HCT116 (cell line): ENCODE results near the gene NHSL1. TPM values are rescaled to one million over a fixed set of nuclear protein-coding genes. Genes with fewer than 3 reads are reported as not detected.
A peak's percentile ranks its signal among the peaks of the same experiment; 100 is the strongest.

Source experiments
- ATAC-seq: fragments of 200-7000 bp; cut with Tn5 transposase; 2 replicates; pipeline ENCODE4 v1.9.1; 2020; ENCODE audit warnings: mild to moderate bottlenecking, moderate library complexity
- BruUV-seq: library from RNA; stranded (reverse); fragments of 400-500 nt; replicated peaks from 2 replicates; lab custom pipeline; 2021; lab: Mats Ljungman, UMichigan
- CTCF ChIA-PET: fragments of 300-600 bp; sonication (Branson Sonifier 250); formaldehyde crosslinking; loops from one replicate; lab custom pipeline; 2021; ENCODE audit warnings: antibody characterized with exemption; lab: Charles Lee
- POLR2A ChIA-PET: fragments of 300-600, 350-600 bp; sonication (Branson Sonifier 250); formaldehyde crosslinking; loops from one replicate; lab custom pipeline; 2021; ENCODE audit warnings: antibody characterized with exemption; lab: Charles Lee
- RAD21 ChIA-PET, 2 experiments: fragments of 300-600 bp; sonication (Branson Sonifier 250); formaldehyde crosslinking; loops; one replicate each; lab custom pipeline; 2023; ENCODE audit warnings: low total read pairs in 2 of 2; ENCODE audit not compliant: uncharacterized antibody in 2 of 2, unreplicated experiment in 2 of 2, low non-redundant PET in 1 of 2; lab: Charles Lee
- DNase-seq: peaks from one replicate; pipeline ENCODE4 v3.0.0-alpha.2; 2010; ENCODE audit warnings: low read depth, low spot score
- H2AFZ ChIP-seq: fragments of 200-600 bp; shearing (Covaris generic), sonication (generic); 2 replicates; pipeline ENCODE4 v1.6.1; 2017; ENCODE audit warnings: low read depth, mixed run types, mixed read lengths, antibody characterized with exemption, low read length; ENCODE audit not compliant: poor library complexity, severe bottlenecking
- H3K27ac ChIP-seq: 2 replicates; pipeline ENCODE4 v1.5.1; 2012; ENCODE audit warnings: low read depth, low read length
- H3K27me3 ChIP-seq: fragments of 200-600 bp; sonication (generic); 2 replicates; pipeline ENCODE4 v1.6.1; 2016; ENCODE audit warnings: mixed run types, low read length, mixed read lengths; ENCODE audit not compliant: insufficient read depth
- H3K36me3 ChIP-seq, 2 experiments: fragments of 200-500 bp in 1 of 2; fragments of 200-600 bp in 1 of 2; sonication (Bioruptor generic) in 1 of 2; sonication (generic) in 1 of 2; 2 replicates each; pipeline versions ENCODE4 v1.5.1 to v1.6.1; 2014 to 2016; ENCODE audit warnings: low read length in 2 of 2, inconsistent platforms in 1 of 2, mixed read lengths in 1 of 2, mixed run types in 1 of 2; ENCODE audit not compliant: insufficient read depth in 2 of 2, control insufficient read depth in 1 of 2
- H3K4me1 ChIP-seq, 2 experiments: fragments of 200-600 bp in 1 of 2; sonication (generic) in 1 of 2; 2 replicates each; pipeline versions ENCODE4 v1.5.1 to v1.6.1; 2012 to 2017; ENCODE audit warnings: low read length in 2 of 2, inconsistent platforms in 1 of 2, mild to moderate bottlenecking in 1 of 2, mixed read lengths in 1 of 2, mixed run types in 1 of 2, moderate library complexity in 1 of 2; ENCODE audit not compliant: insufficient read depth in 2 of 2, control insufficient read depth in 1 of 2
- H3K4me2 ChIP-seq: fragments of 200-600 bp; sonication (generic); 2 replicates; pipeline ENCODE4 v1.6.1; 2017; ENCODE audit warnings: mixed run types, low read length, mixed read lengths
- H3K4me3 ChIP-seq, 2 experiments: fragments of 200-600 bp in 1 of 2; sonication (generic) in 1 of 2; replicated peaks in 1 of 2; 2 replicates each; pipeline ENCODE4 v1.5.1; 2011 to 2016; ENCODE audit warnings: low read length in 2 of 2, control low read depth in 1 of 2, low read depth in 1 of 2, mild to moderate bottlenecking in 1 of 2, mixed read lengths in 1 of 2, mixed run types in 1 of 2
- H3K79me2 ChIP-seq: fragments of 200-600 bp; sonication (generic); 2 replicates; pipeline ENCODE4 v1.6.1; 2017; ENCODE audit warnings: mild to moderate bottlenecking, mixed run types, low read length, moderate library complexity, mixed read lengths; ENCODE audit not compliant: insufficient read depth
- H3K9ac ChIP-seq: fragments of 200-600 bp; sonication (generic); 2 replicates; pipeline ENCODE4 v1.6.1; 2016; ENCODE audit warnings: low read length, mixed read lengths
- H3K9me2 ChIP-seq: fragments of 200-600 bp; sonication (generic), shearing (Covaris generic); 2 replicates; pipeline ENCODE4 v1.6.1; 2017; ENCODE audit warnings: mixed run types, mild to moderate bottlenecking, moderate library complexity; ENCODE audit not compliant: insufficient read depth
- H3K9me3 ChIP-seq, 2 experiments: fragments of 200-500 bp in 1 of 2; fragments of 200-600 bp in 1 of 2; sonication (Bioruptor generic) in 1 of 2; sonication (generic) in 1 of 2; 2 replicates each; pipeline ENCODE4 v1.6.1; 2014 to 2017; ENCODE audit warnings: low read length in 2 of 2, mixed read lengths in 2 of 2, inconsistent platforms in 1 of 2, low read depth in 1 of 2, mild to moderate bottlenecking in 1 of 2, mixed run types in 1 of 2, moderate library complexity in 1 of 2; ENCODE audit not compliant: control insufficient read depth in 1 of 2, insufficient read depth in 1 of 2
- H4K20me1 ChIP-seq: fragments of 200-600 bp; sonication (generic), shearing (Covaris generic); 2 replicates; pipeline ENCODE4 v1.6.1; 2017; ENCODE audit warnings: mixed run types, mild to moderate bottlenecking, moderate library complexity; ENCODE audit not compliant: insufficient read depth
- ATF3 ChIP-seq: IDR thresholded peaks from 2 replicates; pipeline ENCODE4 v1.6.1; 2012
- CTCF ChIP-seq, 3 experiments: fragments of 200-600 bp in 1 of 3; sonication (generic) in 1 of 3; IDR thresholded peaks in 2 of 3; conservative IDR thresholded peaks in 1 of 3; 2 replicates each; pipeline ENCODE4 v1.5.1; 2012 to 2017; ENCODE audit warnings: low read depth in 2 of 3, low read length in 2 of 3, antibody characterized with exemption in 1 of 3, borderline replicate concordance in 1 of 3, control low read depth in 1 of 3, mild to moderate bottlenecking in 1 of 3, mixed read lengths in 1 of 3, mixed run types in 1 of 3, moderate library complexity in 1 of 3; ENCODE audit not compliant: insufficient read depth in 1 of 3
- ELF1 ChIP-seq: IDR thresholded peaks from 2 replicates; pipeline ENCODE4 v1.6.1; 2012; ENCODE audit warnings: low read depth, borderline replicate concordance
- EZH2 ChIP-seq: fragments of 200-600 bp; sonication (generic); IDR thresholded peaks from 2 replicates; pipeline ENCODE4 v1.6.1; 2017; ENCODE audit warnings: antibody characterized with exemption, mixed run types
- FOSL1 ChIP-seq: IDR thresholded peaks from 2 replicates; pipeline ENCODE4 v1.6.1; 2012; ENCODE audit warnings: low read depth
- JUND ChIP-seq: IDR thresholded peaks from 2 replicates; pipeline ENCODE4 v1.6.1; 2012
- POLR2A ChIP-seq: IDR thresholded peaks from 2 replicates; pipeline ENCODE4 v1.7.0; 2011; ENCODE audit warnings: borderline replicate concordance; ENCODE audit not compliant: insufficient read depth, insufficient read length; ENCODE audit errors: extremely low read depth
- RAD21 ChIP-seq: IDR thresholded peaks from 2 replicates; pipeline ENCODE4 v1.6.1; 2012; ENCODE audit warnings: low read depth, mild to moderate bottlenecking
- SIN3A ChIP-seq: IDR thresholded peaks from 2 replicates; pipeline ENCODE4 v1.6.1; 2012; ENCODE audit warnings: low read depth
- SP1 ChIP-seq: IDR thresholded peaks from 2 replicates; pipeline ENCODE4 v1.6.1; 2012; ENCODE audit warnings: low read depth
- YY1 ChIP-seq: IDR thresholded peaks from 2 replicates; pipeline ENCODE4 v1.6.1; 2011; ENCODE audit warnings: low read length, low read depth, moderate library complexity, mild to moderate bottlenecking; ENCODE audit not compliant: insufficient replicate concordance; ENCODE audit errors: extremely low read depth
- ZFX ChIP-seq: fragments of 450-650 bp; IDR thresholded peaks from 2 replicates; pipeline ENCODE4 v1.6.1; 2017
- intact Hi-C: fragments of 100-400 bp; cut with micrococcal nuclease; formaldehyde crosslinking; loops from 2 replicates; pipeline ENCODE4 v1.10.0; 2022
- total RNA-seq: library from RNA; stranded (reverse); gene quantifications from one replicate; pipeline ENCODE4 v1.2.1, GENCODE V29; 2021; ENCODE audit not compliant: unreplicated experiment

Gene NHSL1
- total RNA-seq, 1 experiment from 2014 or later: 15.4 TPM

DNA sequence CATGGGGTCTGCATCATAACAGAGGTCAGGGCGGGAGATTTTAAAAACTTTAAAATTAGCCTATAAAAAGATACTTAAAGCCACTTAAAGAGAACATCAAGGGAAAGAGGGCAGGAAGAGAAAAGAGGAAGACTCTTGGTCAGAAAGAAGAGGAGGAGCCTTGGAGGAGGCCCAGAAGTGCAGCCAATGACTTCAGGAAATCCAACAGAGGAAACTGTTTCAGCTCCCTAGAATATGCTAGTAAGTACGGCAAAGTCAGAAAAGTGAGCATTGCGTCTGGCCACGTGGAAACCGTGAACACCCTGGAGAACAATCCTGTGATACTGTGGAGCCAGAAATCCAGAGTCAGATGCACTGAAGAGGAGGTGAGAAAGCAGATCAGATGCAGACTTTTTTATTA is 22.5 kb upstream of the NHSL1 start:
- Histone ChIP-seq H4K20me1 (no peaks in the 10 kb centered on the region), H3K4me1 (no peaks in the 10 kb centered on the region), H3K4me3 (no peak overlapping the region), H3K27ac (no peak overlapping the region), H3K27me3 (no peaks in the 10 kb centered on the region), H3K4me2 (no peak overlapping the region), H3K79me2 (no peaks in the 10 kb centered on the region), H3K9me2 (no peaks in the 10 kb centered on the region), H2AFZ (no peak overlapping the region), H3K9ac (no peak overlapping the region), H3K36me3 (no peaks in the 10 kb centered on the region), H3K9me3 (peaks cover 0 to 4% of the 10 kb centered on the region in 2 experiments; a peak in 1 of 4 replicates)
- CTCF ChIA-PET: no interaction called here
- RAD21 ChIA-PET: no interaction called here
- TF ChIP-seq ELF1 (no peak), POLR2A (no peak), FOSL1 (no peak), JUND (no peak), YY1 (no peak), SP1 (no peak), ZFX (no peak)
- POLR2A ChIA-PET: no interaction called here
- DNase-seq (no peak), ATAC-seq (no peak)
- intact Hi-C loops: no loop called here
- BruUV-seq: no TSS peak

DNA sequence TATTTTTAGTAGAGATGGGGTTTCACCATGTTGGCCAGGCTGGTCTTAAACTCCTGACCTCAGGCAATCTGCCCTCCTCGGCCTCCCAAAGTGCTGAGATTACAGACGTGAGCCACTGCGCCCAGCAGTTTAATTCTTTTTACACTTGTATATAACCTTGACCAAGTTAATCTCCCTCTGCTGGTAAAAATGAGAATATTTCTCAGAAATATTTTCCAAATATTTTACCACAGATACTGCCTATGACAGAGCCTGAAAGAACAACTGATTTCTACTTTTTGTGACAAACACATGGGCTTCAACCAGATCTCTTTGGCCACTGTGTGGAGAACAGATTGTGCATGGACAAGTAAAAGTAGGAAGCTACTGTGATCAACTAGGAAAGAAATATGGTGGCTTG is 21.2 kb upstream of the NHSL1 start:
- H3K9me2 ChIP-seq: no peaks in the 10 kb centered on the region
- H3K9ac ChIP-seq: no peak overlapping the region
- H4K20me1 ChIP-seq: no peaks in the 10 kb centered on the region
- RAD21 ChIA-PET: interaction anchor here in 1 of 2 experiments (0.5 kb wide), 1 partner anchor 405 kb away, joined by 3 read pairs; no protein-coding TSS in a partner anchor
- H3K9me3 ChIP-seq: peaks cover 0 to 4% of the 10 kb centered on the region in 2 experiments; a peak in 1 of 4 replicates
- DNase-seq (no peak), ATAC-seq (peak; percentile 80)
- POLR2A ChIA-PET: no interaction called here
- CTCF ChIA-PET: interaction anchor here (0.9 to 1.7 kb wide), 2 partner anchors 12 to 405 kb away, joined by 3 to 6 read pairs; no protein-coding TSS in a partner anchor
- H3K27me3 ChIP-seq: no peaks in the 10 kb centered on the region
- H2AFZ ChIP-seq: no peak overlapping the region
- TF ChIP-seq RAD21 (peak; percentile 7; the same call in 1 of the 2 replicates), ATF3 (no peak), SIN3A (no peak), CTCF (IDR thresholded peaks at IDR 0.05 in 2 of 3, conservative IDR thresholded peaks at IDR 0.05 in 1 of 3; ENCODE audit: borderline replicate concordance in 1 of 3, insufficient read depth in 1 of 3, low read depth in 2 of 3, low read length in 2 of 3) (peak; percentile 23 to 44 (median 30); a peak in 4 of 6 replicates), FOSL1 (no peak), EZH2 (no peak)
- TF ChIP-seq, all 23 proteins: peak for 2
- Histone ChIP-seq H3K4me3 (no peak overlapping the region), H3K4me2 (no peak overlapping the region), H3K36me3 (no peaks in the 10 kb centered on the region), H3K79me2 (no peaks in the 10 kb centered on the region), H3K4me1 (no peaks in the 10 kb centered on the region), H3K27ac (no peak overlapping the region)
- no TSS peak for BruUV-seq
- intact Hi-C loops: no loop called here
